ENCODE results near the gene DOCK8.
A peak's percentile ranks its signal among the peaks of the same experiment; 100 is the strongest.

The DOCK8 gene

DNA sequence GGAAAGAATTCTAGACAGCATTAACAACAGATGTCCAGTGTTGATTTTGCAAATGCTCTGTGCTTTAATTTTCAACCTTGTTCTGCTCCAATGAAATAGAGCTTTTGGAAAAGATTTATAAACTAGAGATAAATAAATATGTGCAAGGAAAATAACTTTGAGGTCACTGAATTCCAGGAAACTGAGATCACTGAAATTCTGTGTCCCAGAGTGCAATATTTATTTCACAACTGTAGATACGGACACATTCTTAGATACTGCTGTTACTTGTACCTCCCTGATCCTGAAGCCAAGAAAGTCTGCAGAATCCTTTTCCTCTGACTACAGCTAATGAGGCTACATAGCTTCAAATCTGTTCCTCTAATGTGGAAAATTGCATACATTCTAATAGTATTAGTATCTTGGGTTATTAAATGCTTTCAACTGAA lies 222.9 kb downstream of the DOCK8 start:
- H3K27me3 Mint-ChIP-seq, result no peaks in the 10 kb centered on the region
- H3K4me3 Mint-ChIP-seq, result no peak overlapping the region
- H3K27ac Mint-ChIP-seq, result peak overlapping the region; percentile 17
- H3K36me3 Mint-ChIP-seq, result peaks cover 82% of the 10 kb centered on the region
- no peak for DNase-seq
- CTCF ChIA-PET, result no interaction called here
- H3K4me1 Mint-ChIP-seq, result no peaks in the 10 kb centered on the region
- H3K9me3 Mint-ChIP-seq, result no peaks in the 10 kb centered on the region

DNA sequence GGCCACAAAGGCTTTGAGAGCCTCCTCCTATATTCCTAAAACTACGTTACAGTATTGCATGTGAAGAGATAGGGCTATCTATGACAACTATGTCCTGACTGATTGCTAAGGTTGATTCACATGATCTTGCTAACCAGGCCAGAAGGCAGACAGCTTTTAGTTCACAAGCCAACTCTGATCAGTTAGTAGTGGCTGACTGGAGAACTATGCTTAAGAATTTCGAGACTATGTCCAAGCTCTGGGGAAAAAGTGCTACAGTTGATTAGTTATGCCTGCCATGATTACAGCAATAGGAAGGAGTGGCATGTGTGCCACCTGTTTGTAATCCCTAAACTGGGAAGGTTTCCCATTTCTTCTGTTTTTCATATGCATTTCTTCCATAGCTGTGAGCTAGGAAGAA lies 223.4 kb downstream of the DOCK8 start:
- H3K27ac Mint-ChIP-seq, result peak overlapping the region; percentile 54
- H3K9me3 Mint-ChIP-seq, result no peaks in the 10 kb centered on the region
- no peak for DNase-seq
- CTCF ChIA-PET, result interaction anchor here (0.8 kb wide), 1 partner anchor 22 kb away, joined by 3 read pairs; no protein-coding TSS in a partner anchor
- H3K4me3 Mint-ChIP-seq, result no peak overlapping the region
- peaks cover 81% of the 10 kb centered on the region for H3K36me3 Mint-ChIP-seq
- H3K27me3 Mint-ChIP-seq, result no peaks in the 10 kb centered on the region
- H3K4me1 Mint-ChIP-seq, result no peaks in the 10 kb centered on the region

DNA sequence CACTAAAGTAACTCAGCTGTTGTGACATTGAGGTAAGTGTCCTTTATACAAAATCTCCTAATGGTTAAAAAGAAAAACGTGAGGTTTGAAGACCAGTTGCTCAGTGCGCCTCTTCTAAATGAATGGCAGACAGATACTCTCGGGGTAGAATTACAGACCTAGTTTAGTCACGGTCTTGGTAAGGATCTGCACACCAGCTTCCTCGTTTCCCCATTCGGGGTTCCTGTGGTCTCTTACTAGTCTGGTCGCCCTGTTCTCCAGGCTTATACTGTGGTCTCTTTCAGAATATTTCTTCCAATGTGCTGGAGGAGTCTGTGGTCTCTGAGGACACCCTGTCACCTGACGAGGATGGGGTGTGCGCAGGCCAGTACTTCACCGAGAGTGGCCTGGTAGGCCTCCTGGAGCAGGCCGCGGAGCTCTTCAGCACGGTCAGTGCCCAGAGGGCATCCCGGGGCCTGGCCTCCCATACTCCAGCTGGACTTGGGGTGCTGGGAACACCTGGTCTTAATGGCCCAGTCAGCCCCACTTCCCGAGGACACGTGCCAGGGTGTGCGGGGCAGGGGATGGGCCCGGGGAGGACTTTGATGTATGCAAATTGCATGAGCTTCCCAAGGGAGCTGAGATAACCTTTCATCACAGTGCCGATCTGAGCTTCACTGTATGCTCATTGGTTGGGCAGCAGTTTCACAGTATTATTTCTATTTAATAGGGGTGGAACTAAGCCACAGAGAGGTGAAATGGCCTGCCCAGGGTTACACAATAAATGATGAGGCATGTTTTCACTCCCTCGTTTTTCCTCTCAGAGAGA lies 224.5 kb downstream of the DOCK8 start:
- no peaks in the 10 kb centered on the region for H3K4me1 Mint-ChIP-seq

DNA sequence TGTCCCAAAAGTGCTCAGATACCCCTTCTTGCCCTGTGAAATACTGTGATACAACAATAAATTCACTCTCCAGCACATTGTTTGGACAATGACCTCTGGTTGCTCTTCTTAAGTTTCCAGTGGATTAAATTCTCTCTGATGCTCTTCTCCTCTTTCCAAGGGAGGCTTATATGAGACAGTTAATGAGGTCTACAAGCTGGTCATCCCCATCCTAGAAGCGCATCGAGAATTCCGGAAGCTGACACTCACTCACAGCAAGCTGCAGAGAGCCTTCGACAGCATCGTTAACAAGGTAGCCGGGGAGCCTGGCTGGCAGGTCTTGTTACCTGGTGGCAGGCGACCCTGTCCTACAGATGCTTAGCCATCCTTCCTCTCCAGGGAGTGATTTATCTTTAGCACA lies 226.5 kb downstream of the DOCK8 start:
- H3K4me1 Mint-ChIP-seq, result peaks cover 13% of the 10 kb centered on the region
- H3K27ac Mint-ChIP-seq, result peak overlapping the region; percentile 33
- DNase-seq, result no peak
- CTCF ChIA-PET, result no interaction called here
- peaks cover 84% of the 10 kb centered on the region for H3K36me3 Mint-ChIP-seq
- H3K4me3 Mint-ChIP-seq, result no peak overlapping the region
- no peaks in the 10 kb centered on the region for H3K27me3 Mint-ChIP-seq
- H3K9me3 Mint-ChIP-seq, result no peaks in the 10 kb centered on the region

More for the DNA sequence above, 224.5 kb downstream of the DOCK8 start:
- no peak overlapping the region for H3K27ac Mint-ChIP-seq
- no peaks in the 10 kb centered on the region for H3K9me3 Mint-ChIP-seq
- H3K4me3 Mint-ChIP-seq, result no peak overlapping the region
- H3K36me3 Mint-ChIP-seq, result peaks cover 83% of the 10 kb centered on the region
- CTCF ChIA-PET, result no interaction called here
- no peaks in the 10 kb centered on the region for H3K27me3 Mint-ChIP-seq
- no peak for DNase-seq

DNA sequence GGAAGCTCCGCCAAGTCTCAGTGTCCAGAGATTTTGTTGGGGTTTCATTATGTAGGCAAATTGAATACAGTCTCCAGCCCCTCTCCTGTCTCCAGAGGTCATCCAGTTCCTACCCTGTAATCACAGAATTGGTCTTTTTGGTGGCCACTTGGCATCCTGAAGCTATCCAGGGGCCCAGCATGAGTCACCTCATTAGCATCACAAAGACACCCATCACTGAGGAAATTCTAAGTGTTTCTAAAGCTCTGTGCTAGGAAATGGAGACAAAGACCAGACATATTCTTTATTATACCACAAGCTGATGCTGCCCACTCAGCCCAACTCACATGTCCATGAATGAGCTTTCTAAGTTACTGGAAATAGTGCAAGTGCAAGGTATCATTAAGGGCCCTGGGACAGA lies 229.9 kb downstream of the DOCK8 start:
- Mint-ChIP-seq H3K9me3 (no peaks in the 10 kb centered on the region), H3K27ac (no peak overlapping the region), H3K4me1 (peaks cover 36% of the 10 kb centered on the region), H3K27me3 (no peaks in the 10 kb centered on the region), H3K36me3 (peaks cover 80% of the 10 kb centered on the region), H3K4me3 (no peak overlapping the region)
- no peak for DNase-seq
- CTCF ChIA-PET, result interaction anchor here (0.5 kb wide), 1 partner anchor 145 kb away, joined by 3 read pairs; no protein-coding TSS in a partner anchor

DNA sequence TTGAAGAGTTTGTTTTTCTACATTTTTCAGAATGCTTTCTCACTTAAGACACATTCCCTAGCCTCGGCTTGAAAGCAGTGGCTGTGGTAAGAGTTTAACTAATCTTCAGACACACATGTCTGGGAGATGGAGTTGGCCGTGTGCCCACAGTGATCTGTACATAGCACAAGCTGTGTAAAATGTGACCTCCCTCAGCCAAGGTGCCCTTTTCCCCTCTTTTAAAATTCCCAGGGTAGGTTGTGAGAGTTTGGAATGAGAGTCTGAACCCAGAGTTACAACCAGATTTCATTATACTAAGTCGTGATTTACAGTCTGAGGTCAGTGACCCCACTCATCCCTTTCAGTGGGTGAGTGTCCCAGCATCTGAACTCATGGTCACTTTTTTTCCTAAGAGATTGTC lies 230.4 kb downstream of the DOCK8 start:
- peaks cover 36% of the 10 kb centered on the region for H3K4me1 Mint-ChIP-seq
- no peaks in the 10 kb centered on the region for H3K27me3 Mint-ChIP-seq
- no peaks in the 10 kb centered on the region for H3K9me3 Mint-ChIP-seq
- CTCF ChIA-PET, result no interaction called here
- DNase-seq, result no peak
- H3K4me3 Mint-ChIP-seq, result no peak overlapping the region
- H3K27ac Mint-ChIP-seq, result peak overlapping the region; percentile 43
- peaks cover 83% of the 10 kb centered on the region for H3K36me3 Mint-ChIP-seq

DNA sequence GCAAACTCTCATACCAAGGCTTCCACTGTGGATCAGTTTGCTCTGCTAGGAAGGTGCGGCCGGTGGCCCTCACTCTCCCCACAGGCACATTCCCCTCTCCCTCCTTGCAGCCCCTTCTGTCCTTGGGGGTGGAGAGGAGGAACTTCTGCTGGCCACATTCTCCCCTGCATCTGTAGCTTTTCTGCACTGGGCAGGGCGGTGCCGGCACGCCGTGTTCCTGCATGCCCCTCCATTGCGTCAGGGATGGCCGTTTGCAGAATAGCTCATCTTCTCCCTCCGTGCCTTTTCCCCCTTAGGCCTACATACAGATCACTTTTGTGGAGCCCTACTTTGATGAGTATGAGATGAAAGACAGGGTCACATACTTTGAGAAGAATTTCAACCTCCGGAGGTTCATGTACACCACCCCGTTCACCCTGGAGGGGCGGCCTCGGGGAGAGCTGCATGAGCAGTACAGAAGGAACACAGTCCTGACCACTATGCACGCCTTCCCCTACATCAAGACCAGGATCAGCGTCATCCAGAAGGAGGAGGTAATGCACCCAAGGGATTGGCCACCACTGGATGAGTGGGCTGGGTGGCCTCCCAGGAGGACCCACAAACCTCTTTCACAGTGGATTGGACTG lies 231.5 kb downstream of the DOCK8 start:
- Mint-ChIP-seq H3K4me3 (no peak overlapping the region), H3K27ac (peak overlapping the region; percentile 75), H3K9me3 (no peaks in the 10 kb centered on the region), H3K27me3 (no peaks in the 10 kb centered on the region), H3K4me1 (peaks cover 36% of the 10 kb centered on the region), H3K36me3 (peaks cover 82% of the 10 kb centered on the region)
- DNase-seq, result no peak
- CTCF ChIA-PET, result no interaction called here

DNA sequence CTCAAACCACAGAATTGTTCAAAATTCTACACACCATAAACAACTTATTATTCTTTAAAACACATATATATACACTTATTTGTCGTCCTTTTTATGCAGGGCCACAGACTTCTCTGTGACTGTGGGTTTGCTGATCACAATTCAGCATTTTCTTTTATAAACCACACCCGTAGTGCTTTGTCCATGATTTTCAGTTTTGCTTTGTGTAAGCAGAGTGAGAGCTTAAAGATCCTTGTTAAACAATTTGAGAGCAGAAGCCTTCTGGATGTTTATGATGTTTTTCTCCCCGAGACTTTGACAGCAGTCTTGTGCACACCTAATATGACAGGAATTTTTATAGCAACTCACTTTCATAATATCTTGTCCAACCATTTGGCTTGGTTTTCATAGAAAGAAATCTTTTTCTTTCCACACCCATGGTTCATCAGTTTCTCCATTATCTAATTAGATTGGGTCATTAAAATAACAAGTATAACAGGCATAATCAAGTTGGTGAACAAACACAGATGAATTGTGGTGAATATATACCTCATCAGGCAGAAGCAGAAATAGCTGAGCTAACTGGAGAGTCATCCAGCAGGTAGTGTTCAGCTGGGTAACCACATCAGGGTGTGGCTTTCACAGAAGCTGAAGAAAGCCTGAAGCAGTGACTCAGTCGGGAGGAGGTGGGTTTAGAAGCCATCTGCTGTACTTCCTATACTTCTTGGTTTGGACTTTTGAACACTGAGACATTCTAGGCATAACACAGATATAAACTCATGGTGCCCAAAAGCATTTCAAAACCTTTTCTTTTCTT lies 232.8 kb downstream of the DOCK8 start:
- Mint-ChIP-seq H3K36me3 (peaks cover 80% of the 10 kb centered on the region), H3K4me3 (peak overlapping the region; percentile 12), H3K27ac (peak overlapping the region; percentile 91), H3K4me1 (peaks cover 36% of the 10 kb centered on the region), H3K27me3 (no peaks in the 10 kb centered on the region), H3K9me3 (no peaks in the 10 kb centered on the region)
- CTCF ChIA-PET, result interaction anchor here (1.0 to 1.3 kb wide), 2 partner anchors 12 to 360 kb away, joined by 4 read pairs; no protein-coding TSS in a partner anchor
- DNase-seq, result peak; percentile 83

DNA sequence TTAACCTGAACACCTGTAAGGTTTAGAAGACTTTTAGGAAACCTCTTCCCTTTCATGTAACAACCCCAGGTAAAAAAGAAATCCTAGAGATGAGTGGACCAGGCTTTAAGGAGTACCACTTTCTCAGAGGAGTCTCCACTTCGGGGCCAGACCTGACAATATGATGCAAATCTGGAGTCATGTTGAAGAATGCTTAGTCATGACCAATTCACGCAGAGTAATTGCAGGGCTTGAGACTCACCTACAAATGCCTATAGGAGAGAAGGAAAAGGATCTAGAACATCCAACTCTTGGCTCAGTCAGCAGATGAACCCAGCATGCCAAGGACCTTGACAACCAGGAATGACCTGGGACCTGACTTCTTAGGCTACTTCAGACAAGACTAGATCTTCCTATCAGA lies 235.4 kb downstream of the DOCK8 start:
- no peak overlapping the region for H3K4me3 Mint-ChIP-seq
- H3K36me3 Mint-ChIP-seq, result peaks cover 73% of the 10 kb centered on the region
- H3K27me3 Mint-ChIP-seq, result no peaks in the 10 kb centered on the region
- peaks cover 34% of the 10 kb centered on the region for H3K4me1 Mint-ChIP-seq
- CTCF ChIA-PET, result no interaction called here
- H3K9me3 Mint-ChIP-seq, result no peaks in the 10 kb centered on the region
- H3K27ac Mint-ChIP-seq, result no peak overlapping the region
- DNase-seq, result no peak

DNA sequence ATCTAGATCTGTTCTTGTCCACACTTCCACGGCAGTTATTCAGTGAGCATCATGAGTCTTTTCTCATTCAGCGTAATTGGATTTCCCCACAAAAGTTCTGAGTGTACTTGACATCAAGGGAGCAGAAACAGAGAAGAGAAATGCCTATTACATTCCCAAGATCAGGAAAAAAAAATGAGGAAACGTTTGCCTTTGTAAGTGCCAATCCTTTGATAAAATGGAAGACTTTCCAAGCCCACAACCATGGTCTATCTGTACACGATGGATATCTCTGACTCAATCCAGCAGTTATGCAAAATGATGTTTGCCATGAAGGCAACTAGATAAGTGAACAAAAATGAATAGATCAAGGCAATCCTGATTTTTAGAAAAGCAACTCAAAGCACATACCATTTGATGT lies 235.9 kb downstream of the DOCK8 start:
- peak overlapping the region; percentile 69 for H3K27ac Mint-ChIP-seq
- no peaks in the 10 kb centered on the region for H3K27me3 Mint-ChIP-seq
- no peak for DNase-seq
- no peak overlapping the region for H3K4me3 Mint-ChIP-seq
- peaks cover 71% of the 10 kb centered on the region for H3K36me3 Mint-ChIP-seq
- CTCF ChIA-PET, result no interaction called here
- no peaks in the 10 kb centered on the region for H3K9me3 Mint-ChIP-seq
- peaks cover 29% of the 10 kb centered on the region for H3K4me1 Mint-ChIP-seq

DNA sequence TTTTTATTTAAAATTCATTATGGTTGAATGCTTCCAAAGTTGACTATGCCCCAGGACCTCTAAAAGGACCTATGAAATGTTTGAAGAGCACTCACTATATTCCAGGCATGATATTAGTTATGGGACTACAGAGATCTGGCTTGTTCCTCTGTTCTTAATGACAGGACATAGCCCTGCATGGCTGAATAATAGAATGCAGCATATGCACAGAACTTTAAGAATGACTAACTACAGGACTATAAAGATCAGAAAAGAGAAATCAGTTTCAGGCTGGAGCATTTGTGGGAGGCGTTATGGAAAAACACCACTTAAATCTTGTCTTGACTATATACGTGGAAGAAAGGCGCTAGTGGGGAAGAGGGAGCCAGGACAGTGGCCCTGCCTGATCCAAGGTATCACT lies 239.2 kb downstream of the DOCK8 start:
- H3K27ac Mint-ChIP-seq, result no peak overlapping the region
- no peaks in the 10 kb centered on the region for H3K27me3 Mint-ChIP-seq
- H3K4me3 Mint-ChIP-seq, result no peak overlapping the region
- CTCF ChIA-PET, result no interaction called here
- H3K4me1 Mint-ChIP-seq, result peaks cover 6% of the 10 kb centered on the region
- DNase-seq, result no peak
- H3K36me3 Mint-ChIP-seq, result peaks cover 72% of the 10 kb centered on the region
- H3K9me3 Mint-ChIP-seq, result no peaks in the 10 kb centered on the region

DNA sequence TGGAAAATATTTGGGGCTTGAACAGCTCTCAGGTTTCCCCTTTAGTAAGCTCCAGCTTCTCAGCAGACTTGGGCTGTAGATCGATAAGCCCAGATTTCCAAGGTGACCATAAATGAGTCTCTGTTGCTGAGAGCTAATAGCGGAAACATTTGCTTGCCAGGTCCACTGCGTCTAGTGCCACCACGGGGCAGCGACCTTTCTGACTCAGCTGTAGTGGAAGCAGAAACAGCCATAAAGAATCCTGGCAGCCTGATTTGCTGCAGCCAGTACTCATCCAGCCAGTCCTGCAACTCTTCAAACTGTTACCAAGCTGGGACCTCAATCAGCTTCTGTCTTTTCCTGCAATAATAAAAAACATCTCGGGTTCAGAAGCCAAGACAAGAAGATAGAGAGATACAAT lies 241.7 kb downstream of the DOCK8 start:
- no peaks in the 10 kb centered on the region for H3K27me3 Mint-ChIP-seq
- H3K36me3 Mint-ChIP-seq, result peaks cover 70% of the 10 kb centered on the region
- DNase-seq, result no peak
- H3K27ac Mint-ChIP-seq, result no peak overlapping the region
- peaks cover 15% of the 10 kb centered on the region for H3K4me1 Mint-ChIP-seq
- H3K4me3 Mint-ChIP-seq, result no peak overlapping the region
- no peaks in the 10 kb centered on the region for H3K9me3 Mint-ChIP-seq
- CTCF ChIA-PET, result no interaction called here

DNA sequence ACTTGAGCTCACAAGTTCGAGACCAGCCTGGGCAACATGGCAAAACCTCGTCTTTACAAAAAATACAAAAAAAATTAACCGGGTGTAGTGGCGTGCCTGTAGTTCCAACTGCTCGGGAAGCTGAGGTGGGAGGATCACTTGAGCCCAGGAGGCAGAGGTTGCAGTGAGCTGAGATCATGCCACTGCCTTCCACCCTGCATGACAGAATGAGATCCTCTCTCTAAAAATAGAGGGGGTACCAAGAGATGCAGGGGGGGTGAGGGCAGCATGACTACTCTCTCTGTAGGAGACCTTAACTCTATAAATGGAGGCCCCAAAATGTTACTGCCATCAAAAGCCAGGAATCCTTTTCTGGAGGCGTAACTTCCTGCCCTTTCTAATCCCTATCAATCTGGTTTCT lies 243.9 kb downstream of the DOCK8 start:
- Mint-ChIP-seq H3K27ac (peak overlapping the region; percentile 61), H3K36me3 (peaks cover 75% of the 10 kb centered on the region), H3K9me3 (no peaks in the 10 kb centered on the region), H3K4me1 (peaks cover 15% of the 10 kb centered on the region), H3K4me3 (no peak overlapping the region), H3K27me3 (no peaks in the 10 kb centered on the region)
- CTCF ChIA-PET, result interaction anchor here (1.7 kb wide), 1 partner anchor 11 kb away, joined by 4 read pairs; no protein-coding TSS in a partner anchor
- no peak for DNase-seq

Measured in activated naive CD4-positive, alpha-beta T cell treated with anti-CD3 and anti-CD28 coated beads, Interleukin-2, amount 10 ng/mL, durations not matched to agents 7 days and 5 days (primary cell).